ENCODE measurements around the gene MS4A15.
"Not testable (repeated sequence)": the region's sequence is repeated elsewhere in the genome, so short reads cannot be mapped to it uniquely, and the experiment has no call there.

Gene MS4A15

DNA sequence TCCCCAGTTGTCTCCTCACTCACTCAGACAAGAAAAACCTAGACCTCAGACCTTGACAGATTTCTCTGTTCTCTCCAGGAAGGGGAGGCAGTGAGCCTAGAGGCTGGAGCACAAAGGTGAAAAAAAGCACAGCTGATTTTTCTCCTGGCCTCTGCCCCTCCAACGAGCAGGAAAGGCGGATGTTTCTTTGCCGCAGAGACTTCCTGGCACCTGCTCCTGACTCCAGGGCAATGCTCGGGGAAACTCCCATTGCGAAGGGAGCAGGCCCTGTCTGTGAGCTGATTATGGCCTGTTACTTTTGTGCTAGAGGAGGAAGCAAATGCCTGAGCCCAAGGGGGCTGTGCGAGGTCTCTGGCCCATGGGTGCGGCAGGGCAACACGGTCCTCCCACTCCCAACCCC lies 53.9 kb downstream of the MS4A15 start:
- no peak for DNase-seq

DNA sequence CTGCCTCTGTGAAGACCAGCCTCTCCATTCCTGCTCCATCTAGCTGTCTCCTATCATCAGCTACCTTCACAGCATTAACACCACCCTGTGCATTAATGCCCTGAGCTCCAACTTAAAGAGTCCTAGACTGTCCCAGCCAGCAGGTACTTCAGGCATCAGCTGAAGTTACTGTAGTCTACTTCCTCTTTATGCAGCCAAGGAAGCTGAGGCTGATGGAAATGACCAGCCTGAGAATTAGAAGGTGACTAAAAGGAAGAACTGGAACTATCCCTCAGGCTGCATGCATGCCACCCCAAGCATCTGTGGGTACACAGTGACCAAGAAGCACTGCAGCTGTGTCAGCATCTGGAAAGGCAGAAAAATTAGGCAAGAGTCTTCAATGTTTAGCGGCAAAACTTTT lies 56.7 kb downstream of the MS4A15 start:
- no peak for DNase-seq

DNA sequence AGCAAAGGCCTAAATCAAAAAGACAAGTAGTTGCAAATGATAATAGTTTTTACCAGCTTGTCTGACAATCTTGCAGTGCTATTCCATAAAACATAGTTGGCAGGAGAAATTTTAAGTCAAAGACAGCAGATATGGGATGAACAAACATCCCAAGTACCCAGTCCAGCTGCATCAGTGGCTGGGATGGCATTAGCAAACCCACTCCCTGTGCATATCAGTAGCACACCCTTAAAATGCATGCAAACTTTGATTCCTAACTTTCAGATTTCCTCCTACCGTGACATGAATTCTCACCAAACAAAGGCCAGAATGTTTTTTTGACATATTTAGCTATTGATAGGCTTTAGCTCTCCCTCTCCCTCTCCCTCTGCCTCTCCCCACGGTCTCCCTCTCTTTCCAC lies 57.4 kb downstream of the MS4A15 start:
- no peak for DNase-seq

DNA sequence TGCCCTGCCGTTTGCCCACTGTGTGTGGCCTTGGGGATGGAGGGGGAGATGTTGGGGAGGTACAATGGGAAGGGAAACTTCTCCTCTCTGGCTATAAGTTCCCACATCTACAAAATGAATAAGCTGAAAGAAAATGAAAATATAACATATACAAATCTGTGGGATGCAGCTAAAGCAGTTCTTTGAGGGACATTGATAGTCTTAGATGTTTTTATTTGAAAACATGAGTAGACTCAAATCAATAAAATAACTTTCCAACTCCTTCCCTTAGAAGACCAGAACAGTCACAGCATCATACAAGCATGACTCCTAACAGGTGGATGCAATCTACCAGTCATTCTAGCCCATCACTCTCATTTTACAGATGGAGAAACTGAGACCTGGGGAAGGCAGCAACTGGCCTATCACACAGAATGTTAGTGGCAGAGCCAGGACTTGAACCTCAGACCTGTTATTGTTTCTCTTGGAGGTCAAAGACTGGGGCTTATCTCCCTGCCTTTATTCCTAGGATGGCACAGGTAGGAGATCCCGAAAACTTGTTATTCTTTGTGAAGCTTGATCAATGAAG lies 60.0 kb downstream of the MS4A15 start:
- no peak for DNase-seq

DNA sequence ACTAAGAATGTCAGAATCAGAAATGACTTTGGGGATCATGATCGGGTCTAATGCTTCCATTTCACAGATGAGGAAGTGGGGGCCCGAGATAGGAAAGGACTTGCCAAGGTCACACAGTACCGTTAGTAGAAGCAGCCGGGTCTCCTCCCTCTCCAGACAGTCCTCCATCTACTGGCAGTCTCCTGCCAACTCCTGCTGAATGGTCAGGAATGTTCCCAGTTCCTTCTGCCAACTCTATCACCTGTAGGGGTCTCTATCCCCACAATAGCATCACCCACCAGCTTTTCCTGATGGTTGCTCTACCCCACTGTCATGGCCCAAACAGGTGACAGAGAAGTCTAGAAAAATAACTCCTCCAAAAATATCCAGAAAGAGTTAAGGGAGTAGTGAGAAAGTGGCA lies 61.4 kb downstream of the MS4A15 start:
- DNase-seq: no peak

DNA sequence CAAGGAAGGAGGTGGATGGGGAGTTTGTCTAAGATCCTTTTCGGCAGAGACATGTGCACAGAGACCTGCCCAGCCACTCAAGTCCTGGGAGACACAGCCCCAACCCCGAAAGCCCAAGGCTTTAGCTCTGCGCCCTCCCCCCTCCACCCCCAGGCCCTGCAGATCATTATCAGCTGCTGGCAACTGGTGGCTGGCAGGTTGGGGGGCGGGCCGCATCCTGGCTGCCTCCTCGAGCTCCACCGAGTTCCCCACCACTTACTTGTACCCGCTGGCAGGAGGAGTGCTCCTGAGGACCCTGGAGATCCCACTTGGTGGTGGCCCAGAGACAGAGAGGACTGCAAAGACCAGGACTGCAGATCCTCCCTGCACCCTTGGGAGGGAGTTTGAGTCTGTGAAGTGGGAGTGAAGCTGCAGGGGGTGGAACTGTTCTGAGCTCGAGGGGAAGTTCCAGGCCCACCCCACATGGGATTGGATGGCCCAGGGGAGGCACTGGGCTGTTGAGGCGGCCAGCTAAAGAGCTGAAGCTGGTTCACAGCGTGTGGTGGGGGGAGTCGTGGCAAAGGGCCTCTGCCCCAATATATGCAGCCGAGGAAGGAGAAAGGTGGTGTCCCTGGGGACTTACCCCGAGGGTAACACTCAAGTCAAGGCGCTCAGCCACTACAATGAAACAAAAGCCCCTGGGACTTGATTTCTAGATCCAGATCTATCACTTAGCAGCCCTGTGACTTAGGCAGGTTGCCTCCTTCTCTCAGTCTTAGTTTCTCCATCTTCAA lies 65.3 kb downstream of the MS4A15 start:
- no peak for DNase-seq

DNA sequence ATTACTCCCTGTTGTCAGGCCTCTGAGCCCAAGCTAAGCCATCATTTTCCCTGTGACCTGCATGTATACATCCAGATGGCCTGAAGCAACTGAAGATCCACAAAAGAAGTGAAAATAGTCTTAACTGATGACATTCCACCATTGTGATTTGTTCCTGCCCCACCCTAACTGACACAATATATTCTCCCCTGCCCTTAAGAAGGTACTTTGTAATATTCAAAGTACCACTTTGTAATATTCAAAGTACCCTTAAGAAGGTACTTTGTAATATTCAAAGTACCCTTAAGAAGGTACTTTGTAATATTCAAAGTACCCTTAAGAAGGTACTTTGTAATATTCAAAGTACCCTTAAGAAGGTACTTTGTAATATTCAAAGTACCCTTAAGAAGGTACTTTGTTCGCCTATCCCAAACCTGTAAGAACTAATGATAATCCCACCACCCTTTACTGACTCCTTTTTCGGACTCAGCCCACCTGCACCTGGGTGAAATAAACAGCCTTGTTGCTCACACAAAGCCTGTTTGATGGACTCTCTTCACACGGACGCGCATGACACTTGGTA lies 67.2 kb downstream of the MS4A15 start:
- not testable (repeated sequence) for DNase-seq

DNA sequence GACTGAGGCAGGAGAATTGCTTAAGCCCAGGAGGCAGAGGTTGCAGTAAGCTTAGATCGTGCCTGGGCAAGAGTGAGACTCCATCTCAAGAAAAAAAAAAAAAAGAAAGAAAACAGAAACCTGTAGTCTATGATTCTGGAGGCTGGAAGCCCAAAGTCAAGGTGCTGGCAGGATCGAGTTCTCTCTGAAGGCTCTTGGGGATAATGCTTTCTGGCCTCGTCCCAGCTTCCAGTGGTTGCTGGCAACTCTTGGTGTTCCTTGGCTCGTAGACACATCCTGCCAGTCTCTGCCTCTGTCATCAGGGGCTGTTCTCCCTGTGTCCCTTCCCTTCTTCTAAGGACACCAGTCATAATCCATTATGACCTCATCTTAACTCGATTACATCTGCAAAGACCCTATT lies 68.5 kb downstream of the MS4A15 start:
- DNase-seq: no peak

DNA sequence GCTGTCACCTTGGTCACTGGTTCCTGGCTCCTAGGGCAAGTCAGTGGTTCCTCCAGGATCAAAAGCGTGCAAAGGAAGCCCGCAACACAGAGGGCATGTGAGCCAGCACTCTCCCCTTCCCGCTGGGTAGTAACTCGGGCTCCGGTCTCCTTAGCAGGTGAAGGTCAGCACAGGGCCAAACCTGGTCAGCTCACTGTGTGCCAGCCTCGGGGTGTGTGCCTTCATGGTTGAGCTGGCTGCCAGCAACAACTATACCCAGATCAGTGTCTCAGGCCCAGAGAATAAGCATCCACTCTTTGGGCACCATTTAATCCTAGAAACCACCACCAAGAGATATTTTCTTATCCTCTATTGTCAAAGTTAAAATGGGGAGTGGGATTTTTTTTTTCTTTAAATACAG lies 69.1 kb downstream of the MS4A15 start:
- no peak for DNase-seq
